GM13977 (cell line): ENCODE results near the gene CRACDL.

Source experiments
- DNase-seq: peaks from one replicate; pipeline ENCODE4 v3.0.0; 2012; ENCODE audit warnings: low spot score
- in situ Hi-C: fragments of 300-500 bp; cut with MboI; formaldehyde crosslinking; loops from one replicate; pipeline ENCODE4 v1.12.0; 2022; ENCODE audit warnings: low sequenced_read_pairs, low pct_unique_long_range_greater_than_20kb, mixed read lengths, inconsistent platforms; ENCODE audit not compliant: unreplicated experiment
- TF ChIP-seq, protein P1 (sequence below): IDR thresholded peaks from 2 replicates; pipeline ENCODE4 v1.5.1; 2012; ENCODE audit warnings: mild to moderate bottlenecking, control low read depth; ENCODE audit not compliant: insufficient read depth; ENCODE audit errors: extremely low read depth, missing control alignments

The CRACDL gene

DNA sequence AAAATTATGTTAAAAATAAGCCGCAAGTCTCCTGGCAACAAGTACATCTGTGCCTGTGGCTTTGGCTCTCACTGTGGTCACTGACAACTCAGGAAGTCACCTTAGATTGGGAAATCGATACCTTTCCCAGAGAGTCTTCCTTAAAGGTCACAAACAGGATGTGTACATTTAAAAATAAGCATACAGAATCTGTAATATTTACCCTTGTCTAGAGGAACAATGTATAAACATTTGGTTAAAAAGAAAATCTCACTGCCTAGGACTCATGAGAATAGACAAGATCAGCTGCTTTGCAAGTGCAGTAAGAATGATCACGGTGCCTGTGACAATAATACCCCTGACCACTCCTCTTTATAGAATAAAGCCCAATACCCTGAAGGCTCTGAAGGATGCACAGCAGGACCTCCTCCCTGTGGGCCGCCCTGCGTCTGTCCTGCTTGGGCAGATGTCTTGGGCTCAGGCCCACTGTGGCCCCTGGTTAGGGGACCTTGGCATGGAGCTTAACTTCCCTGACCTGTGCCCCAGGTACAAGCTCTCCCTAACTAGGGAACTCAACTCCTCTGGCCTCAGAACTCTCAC lies 107.1 kb downstream of the CRACDL start:
- TF ChIP-seq, protein P1, sequence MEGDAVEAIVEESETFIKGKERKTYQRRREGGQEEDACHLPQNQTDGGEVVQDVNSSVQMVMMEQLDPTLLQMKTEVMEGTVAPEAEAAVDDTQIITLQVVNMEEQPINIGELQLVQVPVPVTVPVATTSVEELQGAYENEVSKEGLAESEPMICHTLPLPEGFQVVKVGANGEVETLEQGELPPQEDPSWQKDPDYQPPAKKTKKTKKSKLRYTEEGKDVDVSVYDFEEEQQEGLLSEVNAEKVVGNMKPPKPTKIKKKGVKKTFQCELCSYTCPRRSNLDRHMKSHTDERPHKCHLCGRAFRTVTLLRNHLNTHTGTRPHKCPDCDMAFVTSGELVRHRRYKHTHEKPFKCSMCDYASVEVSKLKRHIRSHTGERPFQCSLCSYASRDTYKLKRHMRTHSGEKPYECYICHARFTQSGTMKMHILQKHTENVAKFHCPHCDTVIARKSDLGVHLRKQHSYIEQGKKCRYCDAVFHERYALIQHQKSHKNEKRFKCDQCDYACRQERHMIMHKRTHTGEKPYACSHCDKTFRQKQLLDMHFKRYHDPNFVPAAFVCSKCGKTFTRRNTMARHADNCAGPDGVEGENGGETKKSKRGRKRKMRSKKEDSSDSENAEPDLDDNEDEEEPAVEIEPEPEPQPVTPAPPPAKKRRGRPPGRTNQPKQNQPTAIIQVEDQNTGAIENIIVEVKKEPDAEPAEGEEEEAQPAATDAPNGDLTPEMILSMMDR = no peak
- in situ Hi-C loops = no loop called here
- DNase-seq = no peak

DNA sequence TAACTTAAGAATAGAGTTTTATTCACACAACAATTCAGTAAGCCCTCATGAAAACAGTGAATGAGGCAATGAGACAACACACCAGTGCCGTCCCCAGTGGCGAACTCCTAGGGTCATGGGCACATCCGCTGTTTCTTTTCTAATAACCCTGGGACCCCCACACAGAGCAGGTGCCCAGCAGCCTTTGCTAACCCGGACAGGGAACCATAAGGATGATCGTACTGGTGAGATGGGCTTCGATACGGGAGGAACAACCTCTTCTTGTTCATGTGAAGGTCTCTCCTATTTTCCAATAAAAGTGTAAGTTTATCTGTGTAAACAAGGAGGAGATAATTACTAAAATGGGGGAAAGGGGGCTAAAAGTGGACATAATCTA lies 107.7 kb downstream of the CRACDL start:
- TF ChIP-seq, protein P1 = no peak
- no peak for DNase-seq
- in situ Hi-C loops = no loop called here

DNA sequence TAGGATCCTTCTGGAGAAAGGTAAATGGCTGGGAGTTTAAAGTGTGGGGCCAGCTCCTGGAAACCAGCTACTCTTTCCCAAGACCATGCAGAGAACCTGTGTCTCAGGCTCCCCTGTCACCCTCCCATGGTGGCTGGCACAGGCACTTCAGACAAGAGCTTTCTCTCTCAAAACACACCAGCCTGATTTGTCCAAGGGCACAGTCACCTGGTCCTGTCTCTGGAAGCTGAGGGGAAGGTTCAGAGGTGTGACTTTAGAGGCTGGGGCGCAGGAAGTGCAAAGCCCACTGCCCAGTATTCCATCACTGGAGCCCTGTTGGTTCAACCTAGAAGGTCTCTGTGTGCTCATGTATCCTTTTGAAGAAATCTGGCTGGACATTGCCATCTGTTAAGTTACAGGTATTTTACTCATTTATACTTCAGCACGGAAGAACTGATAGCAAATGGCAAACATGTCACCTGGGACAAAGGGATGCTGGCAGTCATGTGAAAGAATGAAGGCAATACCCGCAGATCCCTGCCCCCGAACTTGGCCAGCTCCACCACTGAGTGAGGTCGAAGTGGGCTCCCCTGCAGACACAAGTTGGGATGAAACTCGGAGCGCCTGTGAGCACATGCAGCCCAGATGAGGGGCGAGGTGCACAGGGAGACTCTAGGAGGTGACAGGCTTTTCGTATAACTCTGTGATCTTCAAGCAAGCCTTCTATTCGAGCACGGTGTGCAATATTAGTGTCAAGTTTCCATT lies 108.2 kb downstream of the CRACDL start:
- DNase-seq = no peak
- TF ChIP-seq, protein P1 = no peak
- in situ Hi-C loops = no loop called here

DNA sequence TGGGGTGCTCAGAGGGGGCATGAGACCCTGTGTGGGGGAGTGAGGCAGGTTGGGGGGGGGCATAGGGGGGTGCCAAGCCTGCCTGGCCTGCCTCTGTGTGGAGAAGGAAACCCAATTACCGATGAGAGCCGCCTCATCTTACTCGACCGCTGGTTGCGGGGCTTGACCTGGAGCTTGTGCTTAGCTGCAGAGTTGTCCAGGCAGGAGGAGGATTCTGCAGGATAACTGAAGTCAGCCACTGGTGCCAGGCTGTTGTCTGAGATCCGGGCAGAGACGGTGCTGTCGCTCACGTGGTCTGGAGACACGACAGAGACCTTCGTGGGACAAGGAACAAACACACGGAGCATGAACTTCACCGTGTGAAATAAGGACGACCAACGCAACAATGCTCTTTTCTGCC lies 109.2 kb downstream of the CRACDL start:
- DNase-seq = no peak
- in situ Hi-C loops = no loop called here
- TF ChIP-seq, protein P1 = no peak

DNA sequence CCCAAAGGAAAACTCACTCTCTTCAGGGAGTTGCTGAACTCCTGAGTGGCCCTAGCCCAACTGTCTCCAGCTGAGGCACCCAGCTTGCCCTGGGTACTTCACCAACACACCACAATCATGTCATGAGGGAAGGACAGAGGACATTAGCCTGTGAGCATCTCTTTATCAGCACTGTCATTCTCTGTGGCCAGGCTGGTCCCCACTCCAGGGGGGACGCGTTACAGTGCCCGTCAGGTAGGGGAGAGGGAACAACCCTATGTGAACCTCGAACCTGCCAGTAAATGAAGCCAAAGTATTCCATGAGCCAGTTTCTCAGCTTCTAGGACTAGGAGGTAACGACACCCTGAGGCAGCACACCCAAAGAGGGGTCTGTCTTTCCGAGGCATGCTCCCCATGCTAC lies 110.2 kb downstream of the CRACDL start:
- TF ChIP-seq, protein P1 = no peak
- in situ Hi-C loops = no loop called here
- DNase-seq = no peak

DNA sequence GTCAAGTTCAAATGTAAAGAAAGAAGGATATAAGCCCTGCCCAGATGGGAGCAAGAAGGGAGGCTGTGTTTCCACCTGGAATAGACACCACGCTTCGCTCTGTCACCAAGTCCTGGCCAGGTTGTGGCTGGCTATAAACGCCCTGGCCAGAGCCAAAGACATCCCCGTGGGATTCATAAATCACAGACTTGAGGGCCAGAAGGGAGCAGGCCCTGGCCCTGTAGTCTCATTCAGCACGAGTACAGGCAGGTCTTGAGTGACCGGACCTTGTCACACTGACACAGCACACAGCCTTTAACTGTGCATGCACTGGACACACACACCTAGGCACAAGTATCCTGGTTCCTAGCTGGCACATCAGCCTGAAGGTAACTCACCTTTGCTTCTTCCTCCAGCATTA lies 110.6 kb downstream of the CRACDL start:
- DNase-seq = no peak
- in situ Hi-C loops = no loop called here
- TF ChIP-seq, protein P1 = no peak
